ENCODE measurements around the gene SIK2. TPM values are rescaled to one million over a fixed set of nuclear protein-coding genes. Genes with fewer than 3 reads are reported as not detected.
A peak's percentile ranks its signal among the peaks of the same experiment; 100 is the strongest.

Gene SIK2
- total RNA-seq, 1 experiment from 2014 or later: 7.7 TPM

DNA sequence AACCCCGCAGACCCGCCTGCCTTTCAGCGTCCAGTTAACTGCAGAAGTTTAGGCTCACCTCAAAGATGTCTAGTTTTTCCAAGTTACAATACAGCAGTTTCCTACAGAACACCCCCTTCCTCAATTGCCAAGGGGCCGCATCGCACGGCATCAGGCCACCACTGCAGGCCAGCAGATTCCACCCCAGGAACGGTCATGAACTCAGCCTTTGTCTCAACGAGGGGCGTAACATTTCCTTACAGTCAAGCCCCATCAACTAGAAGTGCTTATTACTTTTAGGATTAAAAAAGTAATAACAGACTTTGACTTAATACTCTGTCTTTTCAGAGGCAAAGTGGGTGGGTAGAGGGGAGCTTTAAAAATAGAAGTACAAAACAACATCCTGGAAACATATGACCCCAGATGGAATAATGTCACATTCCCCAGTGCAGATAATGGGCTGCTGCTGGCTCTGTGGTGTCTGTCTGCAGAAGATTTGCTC lies 127.6 kb downstream of the SIK2 start:
- no peak for DNase-seq (ENCODE audit: low spot score)

DNA sequence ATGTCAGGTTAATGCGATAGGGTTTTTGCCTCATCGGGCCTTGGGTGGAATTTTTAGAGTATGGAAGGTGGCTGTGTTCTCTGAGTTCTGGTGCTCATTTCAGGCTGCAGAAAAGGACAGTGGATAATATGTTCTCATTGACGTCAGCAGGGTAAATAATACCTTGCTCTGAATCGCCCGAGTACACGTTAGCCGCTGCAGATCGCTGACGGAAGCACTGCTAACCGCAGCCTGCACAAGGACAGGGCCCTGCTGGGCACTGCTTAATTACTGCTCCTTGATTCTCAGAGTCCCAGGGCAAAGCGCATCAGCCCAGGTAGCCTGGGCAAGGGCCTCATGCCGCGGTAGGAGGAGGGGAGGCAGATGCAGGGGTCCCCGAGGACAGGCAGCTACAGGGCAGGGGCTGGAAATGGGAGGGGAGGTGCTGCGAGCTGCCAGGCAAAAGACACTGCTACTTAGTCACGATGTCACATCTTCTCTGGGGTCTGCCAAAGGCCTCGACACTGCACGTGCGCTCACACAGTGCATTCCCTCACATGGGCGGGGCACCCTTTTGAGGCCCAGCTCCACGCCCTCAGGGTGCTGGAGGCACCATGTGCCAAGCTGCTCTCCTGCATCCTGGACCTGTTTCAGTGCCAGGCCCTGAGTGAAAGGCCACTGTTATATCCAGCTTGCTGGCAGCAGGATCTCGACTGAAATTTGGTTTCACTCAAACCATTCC lies 128.8 kb downstream of the SIK2 start:
- DNase-seq (ENCODE audit: low spot score): no peak

DNA sequence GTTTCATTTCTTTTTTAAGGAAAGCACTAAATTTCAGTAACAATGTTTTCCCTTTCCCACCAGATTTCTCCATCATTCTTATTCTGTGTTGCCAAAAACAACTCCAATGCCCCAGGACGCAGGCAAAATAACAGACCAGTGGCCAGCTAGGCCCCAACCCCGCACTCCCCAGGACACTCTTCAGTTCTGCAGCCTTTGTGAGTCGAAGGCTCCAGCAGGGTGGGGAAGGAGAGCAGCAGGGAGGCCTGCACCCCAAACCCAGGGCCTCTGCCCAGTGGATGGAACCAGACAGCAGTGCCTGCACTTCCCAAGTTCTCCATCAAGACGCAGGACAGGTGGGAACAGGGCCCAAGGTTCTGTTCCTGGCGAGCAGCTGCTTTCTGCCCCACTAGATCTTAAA lies 129.6 kb downstream of the SIK2 start:
- DNase-seq (ENCODE audit: low spot score): no peak

DNA sequence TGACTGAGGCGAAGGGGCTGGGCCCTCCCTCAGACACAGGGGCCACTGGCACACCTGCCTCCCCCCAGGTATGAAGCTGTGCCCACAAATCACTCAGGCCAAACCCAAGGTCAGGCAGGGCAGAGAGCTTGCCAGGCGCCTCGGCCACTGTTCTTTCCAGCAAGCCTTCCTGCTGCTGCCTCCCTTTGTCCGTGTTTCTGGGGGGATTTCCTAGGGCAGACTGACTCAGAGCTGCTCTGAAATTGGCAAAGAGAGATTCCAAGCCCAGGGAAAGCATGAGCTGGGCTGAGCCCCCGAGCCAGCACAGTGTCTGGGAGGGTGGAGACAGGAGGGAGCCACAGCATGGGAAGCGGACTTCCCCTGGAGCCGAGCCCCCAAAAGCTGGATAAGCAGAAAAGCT lies 130.8 kb downstream of the SIK2 start:
- no peak for DNase-seq (ENCODE audit: low spot score)

DNA sequence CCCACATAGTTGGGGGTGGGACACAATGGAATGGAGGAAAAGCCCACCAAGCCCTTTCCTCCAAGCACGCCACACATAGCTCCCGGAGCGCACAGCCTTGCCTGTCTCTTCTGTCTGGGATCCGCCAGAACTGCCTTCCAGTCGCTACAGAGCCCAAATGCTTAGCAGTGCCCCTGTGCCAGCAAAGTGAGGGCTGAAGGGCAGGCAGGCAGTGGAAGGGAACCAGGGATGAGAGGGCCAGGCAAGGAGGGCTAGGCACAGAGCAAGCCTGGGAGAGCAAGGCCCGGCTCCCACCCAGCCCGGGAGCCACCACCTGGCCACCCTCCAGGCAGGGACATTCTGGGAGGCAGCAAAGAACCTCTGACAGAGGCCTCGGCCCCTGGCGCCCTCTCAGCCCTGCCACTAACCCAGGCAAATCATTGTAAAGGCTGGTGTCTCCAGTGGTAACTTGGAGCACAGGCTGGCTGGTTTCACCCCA lies 131.4 kb downstream of the SIK2 start:
- DNase-seq (ENCODE audit: low spot score): no peak

DNA sequence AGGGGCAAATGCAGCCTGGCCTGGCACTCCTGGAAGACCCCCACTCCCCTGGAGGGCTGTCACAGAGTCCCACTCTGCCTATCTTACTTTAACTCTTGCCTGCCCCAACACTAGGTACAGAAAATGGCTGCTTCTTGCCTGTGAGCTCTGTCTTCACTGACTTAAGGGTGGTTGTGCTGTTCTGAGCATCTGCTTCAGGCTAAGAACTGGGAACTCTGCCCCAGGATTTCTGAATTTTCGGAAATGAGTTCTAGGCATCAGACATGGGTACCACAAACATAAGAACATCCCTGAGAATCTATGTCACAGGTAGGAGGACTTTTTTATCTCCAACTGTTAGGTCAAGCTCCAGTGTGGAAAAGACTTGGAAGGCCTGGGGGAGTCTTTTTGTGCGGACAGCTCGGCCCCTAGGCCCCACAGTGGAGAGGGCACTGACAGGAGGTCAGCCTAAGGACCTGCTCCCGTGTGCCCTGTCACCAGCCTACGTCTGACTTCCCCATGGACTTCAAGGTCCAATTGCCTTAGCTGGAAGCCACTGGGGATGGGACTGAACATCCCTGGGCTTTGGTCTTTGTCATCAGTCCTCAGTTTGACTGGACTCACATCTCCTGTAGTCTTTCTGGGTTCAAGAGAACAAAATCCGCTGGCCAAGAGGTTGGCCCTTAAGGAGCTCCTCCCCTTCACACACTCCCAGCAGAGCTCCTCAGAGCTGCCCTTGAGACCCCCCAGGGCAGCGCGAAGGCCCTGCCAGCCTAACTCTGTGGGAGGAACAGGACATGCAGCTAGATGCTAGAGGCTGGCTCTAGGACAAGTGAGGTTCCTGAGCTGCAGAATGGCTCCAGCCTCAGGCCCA lies 132.1 kb downstream of the SIK2 start:
- DNase-seq (ENCODE audit: low spot score): no peak

DNA sequence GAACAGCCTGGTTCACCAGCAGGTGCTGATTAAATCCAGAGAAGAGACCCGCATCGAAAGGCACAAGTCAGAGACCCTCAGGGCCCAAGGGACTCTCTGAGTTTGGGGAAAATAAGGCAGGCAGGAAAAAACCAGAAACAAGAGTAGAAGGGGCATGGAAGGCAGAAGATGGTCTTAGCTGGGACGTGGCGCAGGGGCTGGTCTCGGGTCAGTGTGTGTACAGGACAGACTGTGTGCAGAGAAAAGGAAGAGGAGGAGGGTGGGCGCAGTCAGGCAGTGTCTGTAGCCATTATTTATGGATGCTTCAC lies 132.7 kb downstream of the SIK2 start:
- no peak for DNase-seq (ENCODE audit: low spot score)

DNA sequence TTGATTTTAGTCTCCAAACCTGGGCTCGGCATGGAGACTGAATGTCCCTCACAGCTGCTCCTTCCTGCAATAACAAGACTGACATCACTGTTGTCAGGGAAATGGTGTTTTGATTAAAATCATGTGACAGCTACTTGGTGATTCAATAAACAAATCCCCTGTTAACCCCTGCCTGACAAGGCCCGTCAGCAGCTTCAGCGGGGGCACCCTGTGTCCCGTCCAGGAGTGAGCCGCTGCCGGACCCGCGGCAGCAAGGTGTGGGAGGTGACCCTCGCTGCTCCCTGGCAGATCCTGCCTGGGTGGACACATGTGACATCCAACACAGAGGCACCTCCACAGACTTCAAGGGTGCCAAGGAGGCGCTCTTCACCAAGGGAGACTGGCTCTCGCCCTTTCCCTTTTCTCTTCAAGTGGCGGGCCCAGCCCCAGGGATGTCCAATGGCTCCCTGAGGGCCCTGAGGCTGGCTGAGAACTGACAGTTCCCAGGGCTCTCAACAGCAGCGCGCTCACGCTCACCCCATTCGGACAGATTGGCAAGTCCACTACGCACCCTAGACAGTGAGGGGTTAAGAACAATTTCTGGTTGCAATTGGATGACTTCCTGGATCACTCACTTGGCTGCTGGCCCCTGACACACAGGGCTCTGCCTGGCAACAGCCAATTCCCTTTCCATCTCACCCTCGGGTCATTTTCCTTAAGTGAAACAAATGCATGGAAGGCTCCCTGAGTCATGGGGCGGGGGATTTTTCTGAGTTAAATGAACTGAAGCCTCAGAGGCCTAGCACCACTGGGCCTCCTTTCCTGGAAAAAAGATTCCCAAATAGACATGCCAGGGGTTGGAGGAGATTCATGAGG lies 133.2 kb downstream of the SIK2 start:
- peak; percentile 96 for DNase-seq (ENCODE audit: low spot score)

DNA sequence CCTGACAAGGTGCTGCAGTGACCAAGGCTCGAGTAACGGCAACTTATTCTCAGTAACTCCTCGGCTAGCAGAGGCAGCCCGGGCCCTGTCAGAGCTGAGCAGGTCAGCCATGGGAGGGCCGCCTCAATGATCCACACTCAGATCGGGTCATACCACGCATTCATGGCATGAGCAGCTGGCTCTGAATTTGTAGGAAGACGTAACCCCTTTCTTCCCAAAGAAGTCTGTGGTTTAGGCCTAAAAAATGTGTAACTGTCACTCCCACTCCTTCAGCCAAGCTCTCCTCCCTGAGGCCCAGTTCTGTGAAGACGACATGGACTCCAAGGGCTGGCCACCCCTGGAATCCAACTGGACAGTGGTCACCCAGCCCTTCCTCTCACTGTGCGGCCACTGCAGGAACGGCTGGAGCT lies 133.9 kb downstream of the SIK2 start:
- DNase-seq (ENCODE audit: low spot score): peak; percentile 18

DNA sequence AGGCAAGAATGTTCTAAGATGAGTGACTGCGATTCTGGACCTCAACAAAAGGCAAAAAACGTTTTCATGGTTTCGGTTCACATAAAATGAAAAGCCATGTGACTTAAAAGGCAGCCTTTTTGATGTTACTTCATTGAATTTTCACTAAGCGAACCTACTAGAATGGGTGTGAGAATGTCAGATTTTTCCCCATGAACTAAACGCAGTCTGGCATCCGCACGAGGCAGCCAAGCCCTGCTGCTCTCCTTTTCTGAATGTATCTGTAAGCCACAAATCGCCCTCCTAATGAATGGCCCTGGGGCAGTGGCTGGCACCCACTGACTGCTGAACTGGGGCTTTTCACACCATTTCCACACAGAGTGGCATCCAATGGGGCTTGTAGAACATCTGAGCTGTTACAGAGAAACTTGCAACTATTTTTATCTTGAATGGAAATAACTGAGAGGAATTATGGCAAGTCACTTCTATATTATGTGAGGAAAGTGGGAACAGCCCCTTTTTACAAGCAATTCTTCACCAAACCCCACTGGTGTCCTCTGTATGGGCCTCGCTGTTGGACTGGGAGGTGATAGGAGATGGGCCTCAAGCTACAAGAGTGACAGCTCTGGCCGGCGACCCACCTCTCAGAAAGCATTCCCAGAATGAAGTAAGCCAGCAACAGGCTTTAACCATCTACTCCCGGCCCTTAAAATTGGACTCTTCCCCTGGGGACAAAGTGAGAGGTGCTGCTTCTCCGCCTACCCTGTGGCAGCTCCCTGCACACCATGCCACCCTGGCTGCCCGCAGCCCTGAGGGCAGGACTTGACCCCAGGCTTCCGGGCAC lies 134.6 kb downstream of the SIK2 start:
- no peak for DNase-seq (ENCODE audit: low spot score)

DNA sequence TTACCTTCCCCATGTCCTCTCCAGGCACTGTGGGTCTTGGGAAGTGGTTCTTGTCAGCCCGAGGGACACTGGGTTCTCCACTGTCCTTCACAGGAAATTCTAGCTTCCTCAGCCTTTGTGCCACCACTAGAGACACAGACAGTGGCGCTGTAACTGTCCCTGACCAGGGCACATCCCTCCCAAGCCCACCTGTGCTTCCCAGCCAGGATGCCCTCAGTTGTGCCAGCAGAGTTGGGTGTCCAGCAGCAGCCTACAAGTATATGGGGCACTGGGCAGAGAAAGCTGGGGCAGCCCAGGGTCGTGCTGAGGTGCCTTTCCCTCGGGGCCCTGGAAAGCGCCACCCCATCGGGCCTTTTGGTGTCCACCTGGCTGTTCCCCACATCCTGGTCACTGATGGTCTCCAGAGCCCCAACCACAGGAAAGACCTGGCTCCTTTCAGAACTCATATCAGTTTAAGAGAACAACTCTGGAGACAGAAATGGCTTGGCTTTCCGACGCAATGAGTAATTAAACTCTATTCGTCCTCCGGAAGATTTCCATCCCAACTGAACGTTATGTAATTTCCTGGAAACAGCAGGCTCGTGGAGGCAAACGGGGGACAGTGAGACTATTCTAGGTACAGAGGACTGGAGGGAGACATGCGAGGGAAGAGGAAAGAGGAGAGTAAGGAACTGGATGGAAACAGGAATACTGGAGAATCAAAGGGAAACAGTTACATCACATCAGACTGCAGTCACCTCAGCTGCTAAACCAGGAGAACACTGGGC lies 135.4 kb downstream of the SIK2 start:
- DNase-seq (ENCODE audit: low spot score): no peak

DNA sequence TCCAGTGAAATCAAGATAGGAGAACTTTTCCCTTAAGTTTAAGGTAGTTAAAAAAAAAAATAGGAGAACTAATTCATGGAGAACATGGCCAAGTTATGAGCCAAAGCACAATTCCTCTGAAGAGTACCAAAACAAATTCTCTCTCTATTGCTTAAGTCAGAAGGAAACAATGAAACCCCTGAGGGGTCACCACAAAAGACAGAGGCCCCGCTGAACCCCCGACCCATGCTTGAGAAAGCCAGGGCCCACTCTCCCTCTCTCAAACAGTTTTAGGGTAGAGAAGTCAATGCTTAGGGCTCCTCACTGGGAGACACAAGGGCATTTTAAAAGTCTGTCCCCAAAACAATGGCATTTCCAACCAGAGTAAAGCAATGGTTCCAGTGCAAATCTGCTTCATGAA lies 137.1 kb downstream of the SIK2 start:
- no peak for DNase-seq (ENCODE audit: low spot score)

DNA sequence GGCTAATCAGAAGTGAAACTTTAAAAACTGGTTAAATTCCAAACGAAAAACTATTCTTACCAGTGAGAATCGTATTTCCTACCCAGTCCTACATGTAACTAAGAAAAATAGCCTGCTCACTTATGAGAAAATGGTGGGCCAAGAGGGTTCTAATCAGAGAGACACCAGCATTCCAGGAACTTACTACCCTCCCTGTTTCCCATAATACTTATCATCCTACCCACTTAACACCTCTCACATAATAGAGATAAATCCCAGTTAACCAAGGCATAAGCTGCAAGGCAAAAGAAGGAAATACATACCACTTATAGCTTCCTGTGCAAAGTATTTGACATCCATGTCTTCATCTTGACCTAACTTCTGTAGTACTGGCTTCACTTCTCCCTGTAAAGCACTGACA lies 139.5 kb downstream of the SIK2 start:
- DNase-seq (ENCODE audit: low spot score): no peak

DNA sequence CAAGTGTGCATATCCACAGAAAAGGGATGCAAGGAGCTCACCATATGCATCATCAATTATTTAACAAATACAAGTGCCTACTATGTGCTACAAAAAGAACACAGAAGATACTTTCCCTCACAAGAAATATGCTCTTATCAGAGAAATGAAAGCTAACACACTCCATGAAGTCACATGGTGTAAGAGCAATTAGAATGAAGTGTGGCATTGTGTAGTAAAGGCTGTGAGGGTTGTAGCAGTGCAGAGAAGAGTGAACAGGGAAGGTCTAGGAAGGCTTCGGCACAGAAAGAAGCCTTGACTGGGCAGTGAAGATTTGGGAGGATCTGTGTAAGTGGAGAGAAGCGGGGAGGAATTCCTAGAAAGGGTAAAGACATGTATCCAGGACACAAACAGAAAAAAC lies 141.5 kb downstream of the SIK2 start:
- DNase-seq (ENCODE audit: low spot score): no peak

DNA sequence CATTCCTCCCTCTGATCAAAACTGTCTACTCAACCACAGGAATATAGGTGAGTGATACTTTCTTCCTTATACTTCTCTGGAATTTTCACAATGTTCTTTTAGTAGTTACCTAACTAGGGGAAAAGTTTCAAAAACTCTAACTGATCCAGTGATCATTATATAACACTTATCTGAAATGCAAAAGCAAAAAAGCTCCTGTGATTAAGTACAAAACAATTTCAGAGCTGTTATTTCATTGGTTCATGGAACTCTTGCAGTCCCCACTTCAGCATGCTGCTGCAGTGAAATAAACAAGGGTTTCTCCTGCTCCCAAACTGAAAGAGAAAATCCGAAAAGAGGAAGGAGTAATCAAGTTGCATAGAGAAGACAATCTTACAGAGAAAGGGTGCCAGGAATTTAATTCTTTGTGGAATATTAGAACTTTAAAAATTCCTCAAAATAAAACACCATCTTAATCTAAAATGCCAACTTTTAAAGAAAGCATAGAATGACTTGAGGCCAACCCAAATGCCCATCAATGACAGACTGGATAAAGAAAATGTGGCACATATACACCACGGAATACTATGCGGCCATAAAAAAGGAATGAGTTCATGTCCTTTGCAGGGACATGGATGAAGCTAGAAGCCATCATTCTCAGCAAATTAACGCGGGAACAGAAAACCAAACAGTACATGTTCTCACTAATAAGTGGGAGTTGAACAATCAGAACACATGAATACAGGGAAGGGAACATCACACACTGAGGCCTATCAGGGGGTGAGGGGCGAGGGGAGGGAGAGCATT lies 143.7 kb downstream of the SIK2 start:
- no peak for DNase-seq (ENCODE audit: low spot score)

DNA sequence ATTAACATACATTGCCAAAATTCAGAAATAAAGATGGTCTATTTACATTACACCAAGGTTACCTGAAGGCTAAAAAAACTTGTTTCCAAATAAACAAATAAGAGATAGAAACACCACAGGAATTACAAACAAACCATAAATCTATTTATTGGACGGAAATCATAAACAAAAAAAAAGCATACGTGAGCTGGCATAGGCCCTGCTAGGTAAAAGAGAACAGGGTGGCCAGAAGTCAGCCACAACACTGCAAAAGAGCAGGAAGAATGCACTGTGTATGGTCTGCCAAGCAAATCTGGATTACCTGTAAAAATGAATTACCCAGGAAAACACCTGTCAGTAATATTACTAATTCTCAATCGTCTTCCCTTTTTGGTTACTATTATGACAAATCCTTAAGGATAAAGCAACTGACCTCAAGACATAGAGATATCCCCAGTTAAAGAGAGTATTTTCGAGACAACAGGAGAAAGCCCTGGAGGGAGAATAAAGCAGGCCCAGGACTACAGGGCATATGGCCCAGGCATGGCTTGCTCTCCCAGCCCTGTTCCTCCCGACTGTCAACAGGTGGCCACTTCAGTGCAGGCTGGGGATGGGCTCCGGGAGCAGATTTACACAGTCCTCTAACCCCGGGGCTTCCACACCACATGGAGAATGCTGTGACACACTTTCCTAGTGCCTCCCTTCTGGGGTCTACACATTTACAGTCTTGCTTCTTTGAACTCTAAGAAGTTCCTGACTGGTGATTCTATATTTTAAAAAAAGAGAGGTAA lies 146.0 kb downstream of the SIK2 start:
- DNase-seq (ENCODE audit: low spot score): no peak

DNA sequence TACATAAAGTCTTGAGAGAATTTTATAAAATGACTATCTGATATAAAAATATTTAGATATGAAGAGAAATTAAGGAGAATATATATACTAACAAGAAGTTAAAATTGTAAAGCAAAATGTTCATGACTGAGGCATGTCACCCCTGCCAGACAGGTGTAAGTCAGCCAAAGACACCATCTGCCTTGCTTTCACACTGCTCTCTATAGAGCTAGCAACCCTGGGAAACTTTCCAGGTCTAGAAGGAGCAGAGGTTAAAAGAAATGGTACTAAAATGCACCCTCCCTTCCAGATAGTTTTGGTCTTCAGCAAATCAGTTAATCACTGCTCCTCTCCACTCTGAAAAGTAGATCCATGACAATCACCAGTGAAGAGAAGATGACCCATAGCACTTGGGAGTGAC lies 147.4 kb downstream of the SIK2 start:
- no peak for DNase-seq (ENCODE audit: low spot score)

DNA sequence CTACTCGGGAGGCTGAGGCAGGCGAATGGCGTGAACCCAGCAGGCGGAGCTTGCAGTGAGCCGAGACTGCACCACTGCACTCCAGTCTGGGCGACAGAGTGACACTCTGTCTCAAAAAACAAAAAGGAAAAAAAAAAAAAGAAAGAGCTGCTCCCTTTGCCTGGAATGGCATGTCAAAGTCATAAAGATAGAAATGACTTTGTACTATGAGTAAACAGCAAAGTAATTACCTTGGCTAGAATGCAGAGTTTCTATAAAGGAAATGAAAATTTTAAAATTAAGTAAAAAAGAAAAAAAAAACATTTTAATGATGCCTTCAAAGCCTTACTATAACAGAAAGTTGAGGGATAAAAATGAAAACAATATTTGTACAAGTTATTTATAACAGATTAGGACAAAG lies 153.8 kb downstream of the SIK2 start:
- DNase-seq (ENCODE audit: low spot score): no peak

DNA sequence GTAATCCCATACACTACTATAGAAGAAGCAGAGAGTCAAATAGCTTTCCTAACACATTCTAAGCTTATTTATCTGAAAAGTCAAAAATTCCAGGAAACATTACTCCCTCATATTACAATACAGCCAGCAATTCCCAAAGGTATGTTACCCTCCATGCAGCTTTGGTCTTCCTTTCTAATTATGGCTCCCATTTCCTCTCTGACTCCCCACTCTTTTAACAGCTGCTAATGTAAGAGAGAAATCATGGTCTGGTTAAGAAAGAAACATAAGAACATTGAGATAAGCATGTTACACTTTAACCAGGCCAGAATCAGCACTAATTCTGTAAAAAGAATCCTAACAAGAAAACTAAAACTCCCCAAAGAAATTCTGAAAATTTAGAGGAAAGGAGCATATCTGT lies 157.1 kb downstream of the SIK2 start:
- no peak for DNase-seq (ENCODE audit: low spot score)

Data from H4 (cell line).